GM21390 (cell line): ENCODE measurements around the gene ZNF557.

Experiments
- ATAC-seq: cut with Tn5 transposase; IDR thresholded peaks from one replicate; pipeline ENCODE4 v1.9.1; 2021; ENCODE audit not compliant: unreplicated experiment

ZNF557 gene

GRCh38 chr19:7124782-7125181 is 55.3 kb downstream of the ZNF557 start:
- ATAC-seq: no peak

- ATAC-seq: no peak
These were observed 55.7 kb downstream of the ZNF557 start for GRCh38 chr19:7125221-7125620.

- ATAC-seq: no peak
These were observed 56.6 kb downstream of the ZNF557 start for GRCh38 chr19:7126132-7126531.

GRCh38 chr19:7130043-7130442 is 60.5 kb downstream of the ZNF557 start:
- no peak for ATAC-seq

- ATAC-seq: no peak
These were observed 62.6 kb downstream of the ZNF557 start for GRCh38 chr19:7132054-7132453.

GRCh38 chr19:7137120-7137519 is 67.6 kb downstream of the ZNF557 start:
- no peak for ATAC-seq
